Endodermal cell (in vitro differentiated cells): ENCODE measurements around the gene OSBPL8. TPM values are rescaled to one million over a fixed set of nuclear protein-coding genes. Genes with fewer than 3 reads are reported as not detected.

ENCODE experiments used
- DNase-seq: peaks from one replicate; pipeline ENCODE4 v3.0.0-alpha.2; 2017
- H3K27ac ChIP-seq: 2 replicates; pipeline ENCODE4 v1.5.1; 2013; ENCODE audit warnings: mild to moderate bottlenecking, low read depth, low read length, moderate library complexity
- H3K27me3 ChIP-seq: 2 replicates; pipeline ENCODE4 v1.6.1; 2013; ENCODE audit warnings: mild to moderate bottlenecking, low read length, moderate library complexity; ENCODE audit not compliant: insufficient read depth, control insufficient read depth, poor library complexity, severe bottlenecking
- H3K36me3 ChIP-seq: 2 replicates; pipeline ENCODE4 v1.7.0; 2013; ENCODE audit warnings: mild to moderate bottlenecking, low read length, moderate library complexity; ENCODE audit not compliant: control insufficient read depth, insufficient read depth
- H3K4me1 ChIP-seq: one replicate; pipeline ENCODE4 v1.7.0; 2013; ENCODE audit warnings: low read length; ENCODE audit not compliant: control insufficient read depth, insufficient read depth
- H3K4me3 ChIP-seq: 2 replicates; pipeline ENCODE4 v1.5.1; 2013; ENCODE audit warnings: mild to moderate bottlenecking, low read length, moderate library complexity
- H3K9ac ChIP-seq: 2 replicates; pipeline ENCODE4 v1.6.1; 2013; ENCODE audit warnings: mild to moderate bottlenecking, low read length, moderate library complexity; ENCODE audit not compliant: poor library complexity, severe bottlenecking; ENCODE audit errors: extremely low read depth
- H3K9me3 ChIP-seq: 2 replicates; pipeline ENCODE4 v1.6.1; 2013; ENCODE audit warnings: mild to moderate bottlenecking, low read length, moderate library complexity; ENCODE audit not compliant: control insufficient read depth
- H3K27ac Mint-ChIP-seq: 2 replicates; pipeline ENCODE4 v1.8.0; 2020; ENCODE audit warnings: mixed read lengths
- H3K27me3 Mint-ChIP-seq: 2 replicates; pipeline ENCODE4 v1.8.0; 2021; ENCODE audit warnings: mild to moderate bottlenecking, mixed read lengths; ENCODE audit not compliant: insufficient read depth
- H3K36me3 Mint-ChIP-seq: 2 replicates; pipeline ENCODE4 v1.8.0; 2020; ENCODE audit warnings: low read depth, mixed read lengths
- H3K4me1 Mint-ChIP-seq: 2 replicates; pipeline ENCODE4 v1.8.0; 2020; ENCODE audit warnings: mixed read lengths
- H3K4me3 Mint-ChIP-seq: 2 replicates; pipeline ENCODE4 v1.8.0; 2020; ENCODE audit warnings: mild to moderate bottlenecking, moderate library complexity, mixed read lengths
- H3K9me3 Mint-ChIP-seq: 2 replicates; pipeline ENCODE4 v1.8.0; 2020; ENCODE audit warnings: mild to moderate bottlenecking, mixed read lengths
- WGBS, 2 experiments: methylation state at CpG; one replicate each; pipeline versions ENCODE4 v1.1.5 to v1.1.7; 2013; ENCODE audit warnings: missing lambda C conversion rate in 2 of 2, mixed read lengths in 1 of 2; ENCODE audit not compliant: insufficient coverage in 1 of 2, insufficient read length in 1 of 2; 5-methylcytosine and 5-hydroxymethylcytosine counted together
- total RNA-seq, 2 donors: library from RNA; stranded (reverse); fragmentation: NEBNext Ultra II Directional in 1 of 2; extraction: Animal tissue kit (Norgen Biotek cat#: 25700) in 1 of 2; gene quantifications; 2 replicates in 1 of 2; 3 replicates in 1 of 2; pipeline ENCODE4 v1.2.1, GENCODE V29; 2021
- TF ChIP-seq, protein P1 (sequence below): fragments of 200-600 bp; sonication (generic); conservative IDR thresholded peaks from 2 replicates; pipeline ENCODE4 v1.5.0; 2021; ENCODE audit warnings: antibody characterized with exemption, mild to moderate bottlenecking

Gene OSBPL8
- total RNA-seq, 2 donors from 2014 or later = 44.0 to 58.8 TPM

DNA sequence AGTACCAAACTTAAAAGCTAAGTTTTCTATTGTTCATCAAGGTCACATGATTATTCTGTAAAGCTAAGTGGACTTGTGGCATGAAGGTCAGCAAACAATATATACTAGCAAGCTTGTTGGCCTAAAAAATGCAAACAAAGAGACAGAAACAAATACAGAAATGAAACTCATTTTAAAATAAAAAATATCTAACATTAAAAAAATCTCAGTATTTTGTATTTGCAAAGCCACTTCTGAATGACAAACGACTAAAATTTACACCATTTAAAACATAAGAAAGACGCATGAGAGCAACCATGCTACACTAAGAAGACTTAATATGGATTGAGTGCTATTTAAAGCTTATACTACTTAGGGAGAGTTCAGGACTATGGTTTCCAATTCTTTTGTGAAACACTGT is 138.5 kb downstream of the OSBPL8 start:
- Histone ChIP-seq H3K9me3 (peaks cover 14% of the 10 kb centered on the region), H3K4me1 (peaks cover 10% of the 10 kb centered on the region), H3K27ac (no peak overlapping the region), H3K4me3 (no peak overlapping the region), H3K9ac (no peak overlapping the region), H3K27me3 (no peaks in the 10 kb centered on the region), H3K36me3 (no peaks in the 10 kb centered on the region)
- TF ChIP-seq, protein P1, sequence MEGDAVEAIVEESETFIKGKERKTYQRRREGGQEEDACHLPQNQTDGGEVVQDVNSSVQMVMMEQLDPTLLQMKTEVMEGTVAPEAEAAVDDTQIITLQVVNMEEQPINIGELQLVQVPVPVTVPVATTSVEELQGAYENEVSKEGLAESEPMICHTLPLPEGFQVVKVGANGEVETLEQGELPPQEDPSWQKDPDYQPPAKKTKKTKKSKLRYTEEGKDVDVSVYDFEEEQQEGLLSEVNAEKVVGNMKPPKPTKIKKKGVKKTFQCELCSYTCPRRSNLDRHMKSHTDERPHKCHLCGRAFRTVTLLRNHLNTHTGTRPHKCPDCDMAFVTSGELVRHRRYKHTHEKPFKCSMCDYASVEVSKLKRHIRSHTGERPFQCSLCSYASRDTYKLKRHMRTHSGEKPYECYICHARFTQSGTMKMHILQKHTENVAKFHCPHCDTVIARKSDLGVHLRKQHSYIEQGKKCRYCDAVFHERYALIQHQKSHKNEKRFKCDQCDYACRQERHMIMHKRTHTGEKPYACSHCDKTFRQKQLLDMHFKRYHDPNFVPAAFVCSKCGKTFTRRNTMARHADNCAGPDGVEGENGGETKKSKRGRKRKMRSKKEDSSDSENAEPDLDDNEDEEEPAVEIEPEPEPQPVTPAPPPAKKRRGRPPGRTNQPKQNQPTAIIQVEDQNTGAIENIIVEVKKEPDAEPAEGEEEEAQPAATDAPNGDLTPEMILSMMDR = no peak
- WGBS, 2 experiments = 96 to 100% methylated on average over 1 to 2 of the region's 2 CpGs
- Mint-ChIP-seq H3K27me3 (no peaks in the 10 kb centered on the region), H3K27ac (no peak overlapping the region), H3K4me3 (no peak overlapping the region), H3K36me3 (peaks cover 7% of the 10 kb centered on the region), H3K9me3 (peaks cover 12% of the 10 kb centered on the region), H3K4me1 (peaks cover 13% of the 10 kb centered on the region)
- DNase-seq = no peak

DNA sequence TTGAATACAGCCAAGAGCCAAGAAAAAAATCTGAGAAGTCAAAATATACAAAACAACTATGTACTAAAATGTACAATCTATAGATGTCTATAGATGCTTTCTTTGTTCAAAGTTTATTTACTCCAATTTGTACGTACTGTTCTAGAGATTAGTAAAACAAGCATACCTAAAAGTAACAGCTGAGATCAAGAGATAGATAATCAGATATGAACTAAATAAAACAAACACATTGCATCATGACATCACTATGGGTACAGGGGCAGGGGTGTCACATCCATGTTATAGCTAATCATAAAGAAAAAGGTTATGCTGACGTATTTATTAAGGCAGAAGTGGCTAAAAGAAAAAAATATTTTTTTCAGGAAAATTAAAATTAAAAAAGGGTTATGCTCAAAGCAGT is 139.3 kb downstream of the OSBPL8 start:
- Histone ChIP-seq H3K4me3 (no peak overlapping the region), H3K9me3 (peaks cover 6% of the 10 kb centered on the region), H3K27ac (no peak overlapping the region), H3K9ac (no peak overlapping the region), H3K27me3 (no peaks in the 10 kb centered on the region), H3K36me3 (no peaks in the 10 kb centered on the region), H3K4me1 (peaks cover 10% of the 10 kb centered on the region)
- Mint-ChIP-seq H3K27ac (no peak overlapping the region), H3K9me3 (peaks cover 7% of the 10 kb centered on the region), H3K27me3 (no peaks in the 10 kb centered on the region), H3K4me1 (peaks cover 13% of the 10 kb centered on the region), H3K36me3 (no peaks in the 10 kb centered on the region), H3K4me3 (no peak overlapping the region)
- no peak for DNase-seq
- TF ChIP-seq, protein P1 = no peak
- 80% methylated on average over 1 of the region's 2 CpGs; no CpG with 5 or more reads in 1 of the 2 experiments for WGBS, 2 experiments

DNA sequence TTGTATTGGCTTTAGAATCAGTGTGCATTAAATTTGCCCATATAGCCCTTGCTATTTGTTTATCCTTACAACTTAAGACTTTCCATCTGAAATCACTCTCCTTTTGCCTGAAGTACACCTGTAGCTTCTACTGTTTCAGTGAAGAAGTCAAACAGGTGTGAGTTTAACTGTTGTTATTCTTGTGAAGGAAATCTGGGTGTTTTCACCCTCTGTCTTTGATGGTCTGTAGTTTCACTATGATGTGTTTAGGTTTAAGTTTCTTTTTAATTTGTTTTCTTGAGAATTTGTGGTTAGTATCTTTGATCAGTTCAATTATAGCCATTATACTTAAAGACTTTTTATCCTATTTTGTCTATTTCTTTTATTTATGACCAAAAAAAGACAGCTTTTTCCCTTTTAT is 142.5 kb downstream of the OSBPL8 start:
- Histone ChIP-seq H3K9me3 (no peaks in the 10 kb centered on the region), H3K9ac (no peak overlapping the region), H3K4me1 (peaks cover 1% of the 10 kb centered on the region), H3K27ac (no peak overlapping the region), H3K4me3 (no peak overlapping the region), H3K36me3 (no peaks in the 10 kb centered on the region), H3K27me3 (no peaks in the 10 kb centered on the region)
- DNase-seq = no peak
- no peaks in the 10 kb centered on the region for H3K27me3 Mint-ChIP-seq
- H3K27ac Mint-ChIP-seq = no peak overlapping the region
- peaks cover 8% of the 10 kb centered on the region for H3K4me1 Mint-ChIP-seq
- no peak overlapping the region for H3K4me3 Mint-ChIP-seq
- H3K36me3 Mint-ChIP-seq = no peaks in the 10 kb centered on the region
- H3K9me3 Mint-ChIP-seq = no peaks in the 10 kb centered on the region
- TF ChIP-seq, protein P1 = no peak
